HG03039 (cell line): ENCODE results near the gene SNRPD3.
"Not testable (repeated sequence)": the region's sequence is repeated elsewhere in the genome, so short reads cannot be mapped to it uniquely, and the experiment has no call there.

Experiments used
- ATAC-seq: cut with Tn5 transposase; IDR thresholded peaks from one replicate; pipeline ENCODE4 v1.9.1; 2021; ENCODE audit warnings: mild to moderate bottlenecking, moderate library complexity; ENCODE audit not compliant: unreplicated experiment

The SNRPD3 gene

DNA sequence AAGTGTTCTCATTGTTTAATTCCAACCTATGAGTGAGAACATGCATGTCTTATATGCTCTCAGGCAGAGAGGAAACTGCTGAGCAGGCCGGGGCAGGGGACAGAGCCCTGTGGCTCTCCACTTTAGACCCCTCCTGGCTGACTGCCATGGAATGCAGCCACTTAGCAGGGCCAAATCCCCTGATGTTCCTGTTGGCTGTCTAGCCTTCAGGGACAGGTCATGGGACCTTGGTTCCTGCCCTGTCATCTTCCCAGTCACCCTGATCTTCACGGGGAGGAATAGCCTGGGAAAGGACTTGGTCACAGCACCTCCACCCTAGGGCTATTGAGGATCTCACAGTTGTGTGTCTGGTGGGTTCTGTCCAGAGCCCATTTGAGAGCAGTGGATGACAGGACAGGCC lies 50.5 kb downstream of the SNRPD3 start:
- not testable (repeated sequence) for ATAC-seq

DNA sequence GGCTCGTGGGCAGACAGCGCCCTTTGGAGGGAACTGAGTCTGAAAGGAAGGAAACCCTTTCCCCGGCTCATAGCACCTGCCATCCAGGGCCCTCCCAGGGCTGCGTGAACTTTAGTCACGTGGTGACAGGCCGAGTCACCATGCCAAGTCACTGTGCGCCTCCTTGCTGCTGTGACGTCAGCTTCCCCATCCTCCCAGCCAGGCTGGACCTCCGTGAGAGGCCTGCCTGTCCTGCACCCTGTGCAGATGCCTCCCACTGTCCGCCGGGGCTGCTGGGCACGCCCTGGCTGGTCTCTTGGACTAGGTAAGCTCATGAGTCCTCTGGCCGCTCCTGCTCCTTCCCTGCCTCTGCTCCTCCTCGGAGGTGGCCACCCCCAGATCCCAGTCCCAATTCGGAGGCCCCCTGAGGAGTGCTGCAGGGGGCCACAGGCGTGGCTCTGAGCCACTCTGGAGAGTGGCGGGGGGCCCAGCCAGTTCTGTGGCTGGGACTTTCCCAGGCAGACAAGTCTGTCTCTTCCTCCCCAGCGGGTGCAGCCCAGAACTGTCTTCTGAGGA lies 51.7 kb downstream of the SNRPD3 start:
- not testable (repeated sequence) for ATAC-seq

GRCh38 chr22:24608327-24608726 lies 52.5 kb downstream of the SNRPD3 start:
- ATAC-seq, result not testable (repeated sequence)

GRCh38 chr22:24609888-24610287 lies 54.1 kb downstream of the SNRPD3 start:
- not testable (repeated sequence) for ATAC-seq

GRCh38 chr22:24614794-24615193 lies 59.0 kb downstream of the SNRPD3 start:
- not testable (repeated sequence) for ATAC-seq

- not testable (repeated sequence) for ATAC-seq
Measured at GRCh38 chr22:24621244-24621643, 65.4 kb downstream of the SNRPD3 start.

DNA sequence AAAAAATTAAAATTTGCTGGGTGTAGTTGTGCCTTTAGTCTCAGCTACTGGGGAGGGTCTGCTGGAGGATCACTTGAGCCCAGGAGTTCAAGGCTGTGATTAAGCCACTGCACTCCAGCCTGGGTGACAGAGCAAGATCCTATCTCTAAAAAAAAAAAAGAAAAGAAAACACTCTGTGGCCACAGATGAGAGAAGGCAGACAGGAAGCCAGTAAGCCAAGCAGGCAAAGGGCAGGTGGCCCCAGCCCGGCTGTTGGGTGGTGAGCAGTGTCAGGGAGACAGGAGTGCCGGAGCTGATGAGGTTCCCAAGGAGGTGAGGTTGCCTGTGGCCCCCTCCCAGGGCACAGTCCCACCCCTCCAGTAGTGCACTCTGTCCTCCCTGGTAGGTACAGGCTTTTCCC lies 66.8 kb downstream of the SNRPD3 start:
- not testable (repeated sequence) for ATAC-seq
